Bone marrow (tissue), 2 donors: ENCODE measurements around the gene ACTR3C.
"Not testable (repeated sequence)": the region's sequence is repeated elsewhere in the genome, so short reads cannot be mapped to it uniquely, and the experiment has no call there.

Source experiments
- DNase-seq, 2 donors: peaks; one replicate each; lab custom pipeline; 2025; lab: John Stamatoyannopoulos, UW

ACTR3C gene

GRCh38 chr7:150283111-150283510, 40.2 kb downstream of the ACTR3C start:
- DNase-seq: not testable (repeated sequence)

GRCh38 chr7:150281681-150282403, 41.5 kb downstream of the ACTR3C start:
- DNase-seq: not testable (repeated sequence)

GRCh38 chr7:150278383-150278782, 45.0 kb downstream of the ACTR3C start:
- DNase-seq: not testable (repeated sequence)

GRCh38 chr7:150276132-150276695, 47.1 kb downstream of the ACTR3C start:
- DNase-seq: peak in 1 of 2 donors; percentile 43

- not testable (repeated sequence) for DNase-seq
Measured at GRCh38 chr7:150271898-150272297, 51.4 kb downstream of the ACTR3C start.

DNA sequence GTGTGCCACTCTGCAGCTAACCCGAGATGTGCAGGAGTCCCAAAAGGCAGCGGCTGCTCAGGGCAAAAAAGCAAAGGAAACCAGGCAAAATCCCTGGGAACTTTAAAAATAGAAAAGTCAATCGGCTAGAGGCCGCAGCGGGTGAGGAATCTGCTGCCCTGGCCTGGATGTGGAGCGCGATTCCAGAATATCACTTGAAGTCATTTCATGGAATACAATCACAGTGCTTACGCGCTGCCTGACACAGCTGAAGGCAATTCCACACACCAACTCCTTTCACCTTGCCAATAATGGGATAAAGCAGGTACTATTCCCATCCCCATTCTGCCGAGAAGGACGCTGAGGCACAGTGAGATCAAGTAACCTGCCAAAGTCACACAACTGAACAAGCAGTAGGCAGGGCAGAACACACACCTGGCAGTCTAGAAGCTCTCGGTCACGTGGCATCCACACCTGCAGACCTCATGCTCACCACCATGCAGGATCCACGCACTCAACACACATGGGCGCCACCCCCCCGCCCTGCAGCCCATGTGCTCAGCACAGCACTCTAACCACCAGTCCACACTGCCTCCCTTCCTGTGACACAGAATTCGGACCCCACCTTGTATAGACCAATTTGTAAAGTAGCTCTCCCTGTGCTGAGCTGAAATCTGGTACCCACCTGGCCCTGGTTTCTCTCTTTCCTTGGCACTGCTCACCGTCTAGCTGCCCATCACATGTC, 53.1 kb downstream of the ACTR3C start:
- DNase-seq: not testable (repeated sequence)

DNA sequence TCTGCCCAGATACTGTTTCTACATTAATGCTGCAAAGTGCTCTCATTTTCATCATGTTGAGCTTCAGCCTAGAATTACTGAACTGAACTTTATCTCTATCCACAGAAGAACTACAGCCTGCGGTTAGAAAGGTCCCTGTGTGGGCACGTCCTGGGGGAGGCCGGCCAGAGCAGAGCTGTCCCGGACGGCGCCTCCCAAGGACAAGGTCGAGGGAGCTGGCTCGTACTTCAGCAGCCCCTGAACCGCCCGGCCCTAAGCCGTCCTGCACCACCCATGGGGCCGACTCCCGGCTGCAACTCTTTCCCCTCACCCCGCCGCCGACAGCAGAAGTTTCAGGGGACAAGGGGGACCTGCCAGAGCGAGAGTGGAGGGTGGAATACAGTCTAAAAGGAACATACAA, 54.5 kb downstream of the ACTR3C start:
- DNase-seq: not testable (repeated sequence)

DNA sequence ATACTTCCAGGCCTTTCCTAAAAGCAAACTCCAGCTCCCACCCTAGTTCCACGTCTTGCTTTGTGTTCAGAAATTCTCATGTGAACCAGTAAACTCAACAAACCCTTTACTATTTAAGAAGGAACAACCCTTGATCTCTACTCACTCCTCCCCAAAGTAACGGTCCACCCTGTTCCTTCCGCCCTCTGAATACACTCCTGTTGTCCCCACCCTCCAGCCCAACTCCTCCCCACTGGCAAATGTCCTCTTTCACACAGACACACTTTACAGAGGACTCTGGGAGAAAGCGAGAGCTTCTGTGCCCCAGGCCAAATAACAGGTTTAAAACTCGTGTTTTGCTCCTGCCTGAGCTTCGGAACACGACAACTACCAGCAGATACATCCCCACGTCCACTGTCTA, 55.1 kb downstream of the ACTR3C start:
- not testable (repeated sequence) for DNase-seq

- not testable (repeated sequence) for DNase-seq
Measured at GRCh38 chr7:150266953-150267665, 56.2 kb downstream of the ACTR3C start.

- DNase-seq: not testable (repeated sequence)
Measured at GRCh38 chr7:150262656-150263055, 60.7 kb downstream of the ACTR3C start.

GRCh38 chr7:150247745-150248144, 75.6 kb downstream of the ACTR3C start:
- not testable (repeated sequence) for DNase-seq

GRCh38 chr7:150245208-150245607, 78.1 kb downstream of the ACTR3C start:
- DNase-seq: not testable (repeated sequence)

DNA sequence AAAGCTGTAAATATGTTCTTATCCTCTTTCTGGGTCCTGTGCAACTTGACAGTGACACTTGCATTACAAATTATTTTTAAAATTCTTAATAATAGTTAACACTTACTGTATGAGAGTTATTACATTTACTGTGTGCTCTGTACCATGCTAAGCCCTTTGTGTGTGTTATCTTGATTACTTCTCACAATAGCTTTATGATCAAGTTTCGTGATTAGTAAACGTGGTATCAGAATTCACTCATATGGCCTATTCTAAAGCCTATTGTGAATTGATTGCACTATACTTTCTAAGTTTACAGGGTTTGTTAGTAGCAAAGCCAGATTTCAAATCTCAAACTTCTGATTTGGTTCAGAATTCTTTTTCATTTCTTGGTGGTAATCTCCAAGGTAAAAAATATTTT, 80.4 kb downstream of the ACTR3C start:
- not testable (repeated sequence) for DNase-seq

DNA sequence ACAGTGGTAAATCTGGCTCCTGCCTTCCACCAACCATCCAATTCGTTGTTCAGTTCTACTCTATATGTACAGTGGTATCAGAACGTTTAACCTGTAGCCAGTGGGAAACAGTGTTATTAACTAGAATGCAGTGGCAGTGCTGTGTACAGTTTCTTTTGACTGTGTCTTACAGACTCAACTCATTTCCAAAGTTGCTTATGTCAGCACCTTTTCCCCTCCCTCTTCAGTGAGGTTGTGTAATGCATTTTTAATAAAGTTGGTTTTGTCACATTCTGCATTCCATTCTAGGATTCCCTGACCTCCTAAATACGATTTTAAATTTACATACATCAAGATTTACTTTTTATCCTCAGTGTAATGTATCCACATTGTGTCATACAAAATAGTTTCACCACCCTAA, 97.9 kb downstream of the ACTR3C start:
- DNase-seq: not testable (repeated sequence)

DNA sequence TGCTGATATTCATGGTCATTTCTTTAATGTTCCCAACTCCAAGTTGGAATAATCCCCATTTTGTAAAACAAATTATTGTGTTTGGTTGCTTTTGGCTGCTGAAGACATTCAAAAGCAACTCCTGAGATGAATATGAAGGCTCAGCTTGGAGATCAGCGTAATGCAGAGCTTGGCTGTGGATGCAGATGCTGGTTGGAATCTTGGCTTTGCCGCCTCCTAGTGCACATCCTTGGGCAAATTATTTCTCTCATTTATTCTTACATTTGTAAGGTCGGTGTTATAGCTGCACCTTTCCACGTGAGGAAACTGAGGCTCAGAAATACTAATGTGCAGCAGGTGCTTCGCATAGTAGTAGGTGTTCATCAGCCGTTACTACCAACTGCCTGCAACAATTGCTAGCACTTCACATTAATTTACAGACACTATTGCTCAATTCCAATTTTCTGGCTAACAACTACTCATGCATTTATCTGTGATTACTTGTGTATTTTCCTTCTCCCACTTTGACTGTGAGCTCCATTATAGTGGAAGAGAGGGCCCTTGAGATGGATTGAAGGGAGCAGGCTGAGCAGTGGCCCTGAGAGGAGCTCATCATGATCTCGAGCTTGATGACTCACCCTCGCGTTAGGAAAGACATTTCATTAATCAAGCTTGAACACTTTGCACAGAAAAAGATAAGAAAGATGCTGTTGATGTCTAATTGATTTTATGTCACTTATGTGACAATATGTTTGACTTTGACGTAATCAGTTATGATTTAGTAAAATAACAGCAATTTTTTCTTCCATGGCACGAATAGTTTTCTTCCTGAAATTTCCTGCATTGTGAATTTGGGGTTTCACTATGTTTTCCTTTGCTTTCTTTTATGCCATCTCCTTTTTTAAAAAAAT, 101.0 kb downstream of the ACTR3C start:
- not testable (repeated sequence) for DNase-seq

DNA sequence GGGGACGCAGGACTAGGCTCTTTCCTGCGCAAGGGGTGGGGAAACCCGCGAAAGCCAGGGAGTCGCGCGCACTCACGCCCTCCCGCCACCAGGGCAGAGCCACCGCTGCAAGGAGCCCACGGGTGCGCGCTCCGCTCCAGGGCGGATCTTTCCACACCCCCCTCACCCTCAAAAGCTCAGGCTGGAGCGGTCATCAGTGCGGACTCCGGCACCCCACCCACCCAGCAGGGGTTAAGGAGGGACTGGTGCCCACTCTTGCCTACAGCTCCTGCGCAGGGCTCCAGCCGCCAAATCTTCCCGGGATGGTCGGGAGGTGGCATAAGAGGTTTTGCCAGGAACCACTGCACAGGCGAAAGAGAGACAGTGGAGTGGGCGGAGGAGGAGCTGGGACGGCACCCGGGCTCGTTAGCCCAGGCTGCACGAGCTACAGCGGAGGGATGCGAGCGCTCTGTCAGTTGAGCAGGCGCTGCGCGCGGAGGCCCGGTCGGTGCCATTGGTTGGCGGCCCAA, 102.6 kb downstream of the ACTR3C start:
- not testable (repeated sequence) for DNase-seq

DNA sequence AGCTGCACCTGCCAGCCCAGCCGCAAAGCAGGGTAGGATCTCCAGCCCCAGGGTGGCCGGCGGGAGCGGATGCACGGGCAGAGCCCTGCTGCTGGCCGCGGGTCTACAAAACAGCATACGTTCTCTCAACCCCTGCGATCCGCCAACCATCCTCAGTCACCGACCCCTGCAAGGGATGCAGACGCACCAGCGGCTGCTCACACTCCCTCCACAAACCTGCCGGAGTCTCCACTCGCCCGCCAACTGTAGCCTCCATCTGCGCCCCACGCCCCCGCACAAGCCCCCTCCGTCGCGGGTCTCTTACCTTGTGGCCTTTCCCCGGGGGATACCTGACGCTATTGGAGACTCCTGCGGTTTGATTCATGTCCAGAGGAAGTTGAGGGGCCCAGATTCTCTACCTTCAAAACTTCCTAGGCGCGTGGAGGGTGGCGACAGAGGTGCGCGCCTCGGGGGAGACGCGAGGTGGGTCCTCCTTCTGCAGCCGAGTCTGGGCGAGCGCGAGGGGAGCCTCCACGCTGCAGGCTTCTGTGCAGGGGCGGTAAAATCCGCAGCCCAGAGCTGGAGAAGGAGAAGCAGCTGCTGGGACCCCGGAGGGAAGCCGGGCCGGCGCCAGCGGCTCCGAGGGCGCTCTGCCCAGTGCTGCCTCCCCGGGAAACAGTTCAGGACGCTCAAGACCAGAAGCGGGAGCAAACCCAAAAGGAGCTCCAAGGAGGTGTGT, 103.2 kb downstream of the ACTR3C start:
- not testable (repeated sequence) for DNase-seq

DNA sequence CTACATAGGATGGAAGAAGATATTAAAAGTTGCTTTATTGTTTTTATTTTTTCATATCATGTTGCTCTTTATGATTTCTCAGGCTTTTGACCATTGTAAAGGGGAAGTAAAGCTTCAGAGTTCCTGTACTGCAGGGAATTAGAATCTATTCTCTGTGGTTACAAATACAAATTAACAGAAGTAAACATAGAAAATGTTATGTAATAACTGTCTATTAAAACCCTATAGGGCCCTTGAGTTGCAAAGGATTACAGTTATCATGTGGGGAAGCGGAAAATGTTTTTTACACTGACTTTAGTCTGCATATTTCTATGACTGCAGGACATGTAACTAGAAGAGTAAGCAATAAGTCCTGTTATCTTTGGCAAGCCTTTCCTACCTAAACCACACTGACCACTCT, 116.5 kb downstream of the ACTR3C start:
- DNase-seq: not testable (repeated sequence)

DNA sequence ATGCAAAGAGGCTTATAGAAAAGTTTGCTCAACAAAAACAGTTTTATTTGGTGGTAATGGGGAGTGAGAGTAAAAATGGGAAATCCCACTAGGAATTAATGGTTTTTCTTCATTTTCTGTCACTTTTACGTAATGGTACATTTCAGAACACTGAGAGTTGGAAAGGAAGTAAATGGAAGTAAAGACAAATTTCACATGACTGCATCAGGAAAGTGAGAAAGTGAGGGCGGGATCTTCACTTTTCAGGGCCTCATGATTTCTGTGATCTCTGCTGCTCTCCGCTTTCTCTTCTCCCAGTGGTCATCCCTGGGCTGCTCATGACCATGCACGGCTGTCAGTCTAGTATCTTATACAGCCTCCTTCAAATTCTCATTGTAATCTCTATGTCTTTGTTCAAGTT, 117.5 kb downstream of the ACTR3C start:
- DNase-seq: not testable (repeated sequence)

- DNase-seq: not testable (repeated sequence)
Measured at GRCh38 chr7:150204577-150204976, 118.8 kb downstream of the ACTR3C start.
